ENCODE measurements around the gene LRRC8E.

DNA sequence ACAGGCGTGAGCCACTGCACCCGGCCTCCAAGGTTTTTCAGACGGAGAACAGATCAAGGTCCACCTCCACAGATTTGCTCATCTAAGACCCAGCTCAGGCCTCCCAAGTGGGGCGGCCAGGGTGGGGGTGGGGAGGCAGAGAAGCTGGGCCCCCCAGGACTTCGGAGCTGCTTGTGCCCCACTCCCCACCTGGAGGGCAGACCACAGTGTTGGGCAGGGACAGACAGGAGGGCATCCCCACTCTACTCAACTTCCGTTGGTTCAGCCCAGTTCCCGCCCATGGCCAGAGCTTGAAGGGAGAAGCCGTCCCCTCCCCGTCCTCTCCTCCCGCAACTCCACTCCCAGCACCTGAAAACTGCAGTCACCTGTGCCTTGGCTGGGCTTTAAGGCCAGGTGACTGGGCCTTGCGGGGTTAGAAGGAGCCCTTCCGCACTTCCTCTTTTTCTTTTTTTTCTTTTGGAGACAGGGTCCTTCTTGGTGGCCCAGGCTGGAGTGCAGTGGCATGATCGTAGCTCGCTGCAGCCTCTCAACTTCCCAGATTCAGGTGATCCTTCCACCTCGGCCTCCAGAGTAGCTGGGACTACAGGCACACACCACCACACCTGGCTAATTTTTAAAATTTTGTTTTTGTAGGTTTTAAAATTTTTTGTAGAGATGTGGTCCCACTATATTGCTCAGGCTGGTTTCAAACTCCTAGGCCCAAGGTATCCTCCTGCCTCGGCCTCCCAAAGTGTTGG, 734 bp upstream of the LRRC8E start:
- TF ChIP-seq POLR2AphosphoS5 (IDR thresholded peaks at IDR 0.05; ENCODE audit: low read depth, low read length) (no peak), POLR2A (IDR thresholded peaks at IDR 0.05; ENCODE audit: low read depth, low read length) (no peak), TAF1 (IDR thresholded peaks at IDR 0.05; ENCODE audit: low read depth, low read length) (no peak), PAX5 (IDR thresholded peaks at IDR 0.05; ENCODE audit: insufficient read depth, low read length, severe bottlenecking) (no peak), POU2F2 (IDR thresholded peaks at IDR 0.05; ENCODE audit: low read depth, low read length) (no peak), SPI1 (IDR thresholded peaks at IDR 0.05; ENCODE audit: low read depth, low read length) (peak; percentile 85)
